HG02885 (cell line): ENCODE data around the gene ZNF511.

Experiments
- ATAC-seq: cut with Tn5 transposase; IDR thresholded peaks from one replicate; pipeline ENCODE4 v1.9.1; 2021; ENCODE audit warnings: mild to moderate bottlenecking; ENCODE audit not compliant: unreplicated experiment, poor library complexity

The ZNF511 gene

DNA sequence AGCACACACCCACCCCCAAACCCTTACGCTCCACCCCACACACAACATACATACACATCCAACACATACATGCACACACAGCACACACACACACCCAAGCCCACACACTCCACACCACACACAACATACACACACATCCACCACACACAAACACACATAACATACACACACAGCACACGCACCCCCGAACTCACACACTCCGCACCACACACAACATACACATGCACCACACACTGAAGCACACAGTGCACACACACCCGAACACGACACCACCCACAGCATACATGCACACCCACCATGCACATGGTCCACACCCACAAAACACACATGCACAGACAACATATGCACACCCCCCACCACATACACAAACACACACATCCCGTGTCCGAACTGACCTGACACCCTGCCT, 40.5 kb downstream of the ZNF511 start:
- ATAC-seq: no peak

DNA sequence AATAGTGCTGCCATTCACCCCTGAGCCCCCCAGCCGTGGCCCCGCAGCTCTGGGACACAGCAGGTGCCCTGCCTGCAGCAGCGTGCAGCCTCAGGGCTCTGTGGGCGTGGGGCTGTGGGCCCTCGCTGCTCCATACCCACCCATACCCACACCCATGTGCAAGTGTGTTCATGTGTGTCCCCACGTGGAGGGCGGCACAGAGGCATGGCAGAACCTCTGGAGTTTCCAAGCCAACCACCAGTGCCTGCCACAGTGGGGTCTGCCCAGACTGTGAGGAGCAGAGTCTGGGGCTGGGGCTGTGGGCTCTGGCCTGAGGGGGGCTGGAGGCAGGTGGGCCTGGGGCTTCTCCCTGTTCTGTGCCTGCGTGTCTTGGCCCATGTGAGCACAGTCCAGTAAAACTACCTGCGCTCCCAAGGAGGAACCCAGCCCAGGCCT, 40.9 kb downstream of the ZNF511 start:
- ATAC-seq: no peak

DNA sequence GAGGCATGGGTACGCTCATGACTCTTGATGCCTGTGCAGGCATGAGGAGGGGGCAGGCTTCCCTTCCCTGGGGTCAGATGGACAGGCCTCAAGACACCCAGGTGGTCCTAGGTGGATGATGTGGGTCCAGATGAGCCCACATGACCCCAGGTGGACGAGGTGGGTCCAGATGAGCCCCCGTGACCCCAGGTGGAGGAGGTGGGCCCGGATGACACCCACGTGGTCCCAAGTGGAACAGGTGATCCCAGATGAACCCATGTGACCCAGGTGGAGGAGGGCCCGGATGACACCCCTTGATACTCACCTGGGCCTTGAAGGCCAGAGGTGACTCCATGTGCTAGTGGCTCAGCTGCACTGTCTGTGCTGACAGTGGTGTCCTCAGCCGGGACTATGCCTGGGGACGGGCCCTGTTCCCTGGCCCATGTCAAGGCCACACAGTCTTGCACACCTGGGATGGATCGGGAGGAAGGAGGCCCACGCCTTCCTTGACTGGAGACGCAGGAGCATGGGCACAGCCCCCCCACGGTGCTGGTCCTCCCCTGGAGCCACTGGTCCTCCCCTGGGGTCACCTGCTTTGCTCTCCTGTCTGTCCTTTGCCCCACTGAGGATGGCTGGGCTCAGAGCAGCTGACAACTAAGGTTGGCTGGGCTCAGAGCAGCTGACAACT, 41.7 kb downstream of the ZNF511 start:
- no peak for ATAC-seq

DNA sequence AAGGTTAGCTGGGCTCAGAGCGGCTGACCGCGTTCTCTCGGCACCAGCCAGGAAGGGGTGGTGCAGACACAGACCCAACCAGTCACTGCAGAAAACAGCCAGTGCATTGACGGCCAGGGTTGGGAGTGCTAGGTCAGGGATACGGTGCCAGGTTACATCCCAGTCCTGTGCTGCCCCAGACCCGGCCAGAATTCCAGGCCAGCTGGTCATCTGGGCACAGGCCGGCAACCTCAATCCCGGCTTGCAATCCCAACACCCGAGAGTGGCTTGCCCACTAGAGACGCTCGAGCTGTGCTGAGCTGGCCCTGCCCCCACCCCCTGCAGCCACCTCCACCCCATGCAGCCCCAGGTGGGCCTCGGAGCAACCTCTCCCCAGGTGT, 42.2 kb downstream of the ZNF511 start:
- ATAC-seq: no peak

DNA sequence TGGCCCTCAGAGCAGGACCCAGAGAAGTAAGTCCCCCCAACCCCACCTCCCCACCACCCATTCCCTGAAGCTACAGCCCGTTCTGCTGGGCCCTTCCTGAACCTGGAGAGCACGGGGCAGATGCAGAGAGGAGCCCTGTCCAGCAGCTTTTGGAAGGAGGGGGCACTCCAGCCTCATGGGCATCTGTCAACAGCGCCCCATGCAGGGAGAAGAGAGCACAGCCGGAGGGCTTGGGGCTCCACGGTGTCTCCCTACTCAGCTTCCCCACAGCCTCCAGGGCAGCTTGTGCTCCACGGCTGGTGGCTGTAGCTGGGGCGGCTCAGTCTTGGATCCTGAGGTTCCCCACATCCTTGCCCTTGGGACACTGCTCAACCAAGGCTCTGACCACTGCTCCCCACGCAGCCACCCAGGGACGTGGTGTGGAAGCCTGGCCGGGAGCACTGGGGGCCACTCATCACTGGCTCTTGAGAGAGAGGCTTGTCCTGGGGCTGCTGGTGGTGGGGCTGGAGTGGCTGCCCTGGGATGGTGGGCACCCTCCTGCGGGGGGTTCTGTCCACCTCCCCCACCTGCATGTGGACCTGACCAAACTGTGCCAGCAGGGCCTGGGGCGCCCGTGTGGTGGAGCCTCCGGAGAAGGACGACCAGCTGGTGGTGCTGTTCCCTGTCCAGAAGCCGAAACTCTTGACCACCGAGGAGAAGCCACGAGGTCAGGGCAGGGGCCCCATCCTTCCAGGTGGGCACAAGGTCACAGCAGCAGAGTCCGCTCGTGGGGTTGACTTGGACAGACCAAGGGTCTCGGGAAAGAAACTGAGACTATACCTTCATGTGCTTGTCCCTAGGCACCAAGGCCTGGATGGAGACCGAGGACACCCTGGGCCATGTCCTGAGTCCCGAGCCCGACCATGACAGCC, 42.9 kb downstream of the ZNF511 start:
- ATAC-seq: no peak

DNA sequence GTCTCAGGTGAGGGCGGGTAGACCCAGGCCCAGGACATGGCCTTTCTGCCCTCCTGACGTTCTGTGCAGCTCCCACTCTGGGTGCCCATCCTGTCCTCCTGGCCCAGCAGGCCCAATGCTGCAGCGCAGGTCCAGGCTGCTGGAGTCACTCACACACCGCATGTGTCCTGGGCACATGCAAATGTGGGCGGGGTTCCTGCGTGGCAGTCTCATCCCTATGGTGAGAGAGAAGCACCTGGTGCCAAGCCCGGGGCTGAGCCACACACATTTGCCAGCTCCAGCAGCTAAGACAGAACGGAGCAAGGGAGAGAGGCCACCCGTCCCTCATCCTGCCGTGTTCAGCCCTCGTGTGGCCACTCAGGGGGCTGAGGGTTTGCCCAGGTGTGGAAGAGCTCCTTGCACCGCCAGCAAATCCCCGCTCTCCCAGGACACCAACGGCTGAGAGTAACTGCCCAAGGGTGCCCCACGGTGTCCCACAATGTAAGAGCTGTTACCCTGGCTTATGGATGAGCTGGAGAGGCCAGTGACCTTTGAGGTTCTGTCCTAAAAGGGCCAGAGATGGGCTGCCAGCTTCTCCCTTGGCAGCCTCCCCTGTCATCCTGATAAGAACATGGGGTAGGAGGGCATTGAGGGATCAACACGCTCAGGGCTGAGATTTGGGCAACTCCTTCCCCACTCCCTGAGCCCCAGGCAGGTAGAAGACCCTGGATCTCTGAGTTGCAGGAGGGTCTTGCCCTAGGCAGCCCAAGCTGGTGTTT, 44.7 kb downstream of the ZNF511 start:
- ATAC-seq: no peak

DNA sequence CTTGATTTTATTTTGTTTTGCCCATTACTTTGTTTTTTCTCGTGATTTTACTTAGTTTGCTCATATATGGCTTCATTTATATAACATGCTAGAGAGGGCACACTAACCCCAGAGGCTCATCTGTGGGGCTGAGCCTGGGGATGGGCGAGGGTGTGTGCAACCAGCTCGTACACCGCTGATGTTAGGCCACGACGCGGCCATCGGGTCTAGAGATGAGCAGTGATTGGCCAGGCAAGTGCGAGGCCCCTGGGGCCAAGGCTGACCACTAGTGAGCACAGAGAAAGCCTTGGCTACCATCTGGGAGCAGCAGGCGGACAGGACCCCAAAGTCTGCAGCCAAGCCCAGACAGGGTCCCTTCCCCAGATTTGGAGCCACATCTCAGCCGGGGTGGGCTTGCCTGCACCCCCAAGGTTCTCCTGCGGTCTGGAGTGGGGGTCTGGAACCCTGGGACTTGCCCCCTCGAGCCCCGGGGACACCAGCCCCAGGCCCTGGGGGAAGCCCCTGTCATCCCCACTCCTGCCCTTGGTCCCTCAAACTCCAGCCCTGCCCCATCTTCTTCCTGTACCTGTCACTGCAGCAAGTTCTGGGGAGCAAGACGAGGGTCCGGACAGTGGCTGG, 45.4 kb downstream of the ZNF511 start:
- no peak for ATAC-seq

DNA sequence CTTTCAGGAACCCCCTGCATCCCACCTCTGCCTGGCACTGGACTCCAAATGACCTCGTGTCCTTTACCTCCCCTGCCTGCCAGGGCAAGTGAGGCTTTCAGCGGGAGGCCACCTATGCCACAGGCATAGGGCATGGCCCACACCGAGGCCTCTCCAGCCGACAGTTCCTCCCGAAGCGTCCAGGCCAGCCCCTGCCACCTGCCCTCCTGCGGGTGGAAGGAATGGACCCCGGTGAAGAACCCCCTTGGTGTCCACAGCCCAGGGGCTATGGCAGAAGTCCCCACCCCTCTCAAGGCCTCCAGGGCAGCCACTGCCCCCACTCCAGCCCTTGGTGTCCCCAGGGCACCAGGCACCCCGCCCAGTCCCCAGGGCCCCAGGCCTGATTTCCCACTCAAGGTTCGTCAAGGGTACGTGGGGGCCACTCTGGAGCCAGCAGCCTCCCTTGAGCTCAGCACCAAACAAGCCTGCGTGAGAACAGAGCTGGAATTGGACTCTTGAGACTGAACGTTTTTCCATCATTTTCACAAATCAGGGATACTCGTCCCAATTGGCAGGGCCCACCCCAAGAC, 46.0 kb downstream of the ZNF511 start:
- no peak for ATAC-seq

DNA sequence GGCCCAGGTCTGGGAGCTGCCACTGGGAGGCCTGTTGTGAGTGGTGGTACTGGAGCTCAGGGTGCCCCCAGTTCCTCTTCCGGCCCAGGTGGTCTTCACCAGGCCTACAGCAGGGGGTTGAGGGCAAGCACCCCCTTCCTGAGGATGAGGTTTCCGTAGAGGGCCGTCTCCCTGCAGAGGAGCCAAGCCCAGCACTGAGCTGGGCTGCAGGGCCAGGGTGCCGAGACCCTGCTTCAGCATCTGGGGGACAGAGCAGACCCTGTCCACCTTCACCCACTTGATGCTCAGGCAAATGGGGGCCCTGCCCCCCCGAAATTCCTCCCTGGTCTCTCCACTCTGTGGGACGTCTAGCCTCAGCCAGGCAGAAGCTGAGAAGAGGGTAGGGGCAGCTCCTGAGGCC, 46.6 kb downstream of the ZNF511 start:
- no peak for ATAC-seq

DNA sequence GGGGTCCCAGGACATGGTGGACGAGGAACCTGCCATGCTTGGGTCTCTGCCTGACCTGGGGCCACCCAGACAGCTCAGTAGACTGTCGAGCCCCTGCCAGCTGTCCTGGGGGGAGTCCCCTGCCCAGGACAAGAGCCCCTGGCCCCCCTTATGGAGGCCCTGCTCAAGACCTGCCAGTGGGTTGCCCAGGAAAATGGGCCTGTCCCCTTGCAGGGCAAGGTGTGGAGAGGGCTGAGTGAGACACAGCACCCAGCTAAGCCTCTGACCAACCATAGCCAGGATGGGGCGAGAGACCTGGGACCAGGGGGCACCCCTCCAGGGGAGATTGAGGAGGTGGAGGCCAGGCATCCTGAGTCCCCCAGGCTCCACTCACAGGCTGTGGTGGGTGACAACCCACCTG, 47.3 kb downstream of the ZNF511 start:
- no peak for ATAC-seq

DNA sequence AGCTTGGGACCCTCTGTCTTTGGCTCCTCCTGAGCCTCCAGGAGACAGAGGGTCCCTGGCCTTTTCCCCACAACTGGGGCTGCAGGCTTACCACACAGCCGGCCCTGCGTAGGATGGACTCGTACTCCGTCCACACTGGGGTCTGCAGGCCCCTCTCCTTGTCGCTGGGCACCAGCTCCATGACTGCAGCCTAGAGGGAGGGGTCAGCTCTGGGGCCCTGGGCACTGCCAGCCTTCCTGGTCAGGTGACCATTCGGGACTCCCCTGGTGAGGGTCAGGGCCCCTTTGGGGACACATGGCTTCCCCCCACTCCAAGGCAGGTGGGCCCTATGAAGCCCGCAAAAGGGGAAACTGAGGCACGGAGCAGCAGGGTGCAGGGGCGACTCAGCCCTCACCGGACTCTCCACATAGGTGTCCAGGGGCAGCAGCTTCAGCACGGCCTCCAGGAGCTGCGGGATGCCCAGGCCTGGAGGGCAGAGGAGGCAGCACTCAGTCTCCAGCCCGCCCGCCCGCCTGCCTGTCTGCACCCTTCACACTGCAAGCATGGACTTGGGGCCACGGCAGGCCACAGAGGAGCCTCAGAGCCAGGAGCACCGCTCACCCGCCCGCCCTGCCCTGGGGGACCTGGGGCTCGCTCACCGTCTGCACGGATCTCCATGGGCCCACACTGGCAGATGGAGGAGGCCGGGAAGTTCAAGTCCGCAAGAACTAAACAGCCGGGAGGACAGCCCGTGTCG, 48.0 kb downstream of the ZNF511 start:
- peak; percentile 4 for ATAC-seq

DNA sequence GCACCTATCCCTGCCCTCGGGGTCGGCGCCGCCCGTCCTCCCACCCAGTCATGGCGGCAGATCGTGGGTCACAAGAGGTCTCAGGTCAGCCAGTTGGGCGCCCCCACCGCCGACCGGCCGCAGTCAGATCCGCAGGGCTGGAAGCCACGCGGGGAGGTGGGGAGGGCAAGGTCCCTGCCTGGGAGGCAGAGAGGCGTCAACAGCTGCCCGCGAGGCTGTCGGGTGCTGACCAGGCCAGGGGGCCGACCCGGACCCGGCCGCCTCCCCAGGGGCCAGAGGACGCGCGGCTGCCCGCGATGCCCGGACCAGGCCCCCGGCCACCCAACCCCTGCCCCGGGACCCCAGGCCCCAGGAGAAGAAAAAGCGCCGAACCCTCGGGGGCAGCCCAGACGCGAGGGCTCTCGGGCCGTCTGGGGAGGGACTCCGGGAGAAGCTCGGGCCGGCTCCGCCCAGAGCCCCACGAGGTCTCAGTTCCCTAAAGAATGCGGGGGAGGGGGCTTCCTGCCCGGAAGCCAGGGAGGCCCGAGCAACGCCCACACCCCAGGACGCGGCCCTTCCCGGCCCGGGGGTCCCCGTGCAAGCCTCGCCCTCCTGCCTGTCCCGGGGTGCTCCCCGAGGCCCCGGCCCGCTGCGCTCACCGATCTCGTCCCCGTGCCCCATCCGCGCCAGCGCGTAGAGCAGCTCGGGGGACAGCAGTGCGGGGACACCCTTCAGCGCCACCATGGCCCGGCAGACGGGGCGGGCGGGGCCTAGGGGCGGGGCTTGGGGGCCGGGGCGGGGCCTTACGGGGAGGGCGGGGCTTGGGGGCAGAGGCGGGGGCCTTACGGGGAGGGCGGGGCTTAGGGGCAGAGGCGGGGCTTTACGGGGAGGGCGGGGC, 48.8 kb downstream of the ZNF511 start, which contains the start of gene FUOM:
Gene FUOM, minus strand, starts transcription at position 735 of the 877 bp plus-strand sequence. Its CDS starts 12 bp downstream, at position 723.
- ATAC-seq: peak; percentile 74

DNA sequence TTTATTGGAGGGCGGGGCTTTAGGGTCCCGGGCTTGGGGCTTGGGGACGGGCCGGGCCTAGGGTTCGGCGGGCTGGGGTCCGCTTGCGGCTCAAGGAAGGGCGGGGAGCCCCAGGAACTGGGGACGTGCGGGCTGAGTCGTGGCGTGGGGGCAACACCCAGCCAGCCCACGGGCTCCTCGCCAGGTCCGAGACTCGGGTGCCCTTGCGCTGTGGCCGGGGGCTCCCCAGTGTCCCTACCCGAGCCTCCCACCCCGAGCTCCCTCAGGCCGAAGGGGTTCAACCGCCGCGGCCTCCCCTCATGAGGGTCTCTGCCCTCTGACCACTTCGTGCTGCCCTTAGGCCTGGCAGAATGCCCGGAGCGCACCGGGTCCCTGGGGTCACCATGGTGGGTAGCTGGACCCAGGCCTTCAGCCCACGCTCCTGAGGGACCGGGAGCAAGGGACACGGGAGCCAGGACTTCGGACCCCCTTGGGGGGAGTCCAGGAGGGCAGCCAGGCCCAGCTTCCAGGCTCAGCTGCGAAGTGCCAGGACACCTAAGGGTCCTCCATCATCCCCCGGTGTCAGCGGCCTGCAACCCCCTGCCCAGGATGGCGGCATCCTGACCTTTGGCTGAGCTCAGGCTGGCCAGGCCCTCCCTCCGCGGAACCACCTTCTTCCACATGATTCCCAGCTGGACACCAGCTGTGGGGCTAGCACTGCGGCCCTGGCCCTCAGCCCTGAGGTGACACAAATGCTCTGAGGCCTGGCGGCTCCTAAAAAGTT, 49.6 kb downstream of the ZNF511 start:
- no peak for ATAC-seq

DNA sequence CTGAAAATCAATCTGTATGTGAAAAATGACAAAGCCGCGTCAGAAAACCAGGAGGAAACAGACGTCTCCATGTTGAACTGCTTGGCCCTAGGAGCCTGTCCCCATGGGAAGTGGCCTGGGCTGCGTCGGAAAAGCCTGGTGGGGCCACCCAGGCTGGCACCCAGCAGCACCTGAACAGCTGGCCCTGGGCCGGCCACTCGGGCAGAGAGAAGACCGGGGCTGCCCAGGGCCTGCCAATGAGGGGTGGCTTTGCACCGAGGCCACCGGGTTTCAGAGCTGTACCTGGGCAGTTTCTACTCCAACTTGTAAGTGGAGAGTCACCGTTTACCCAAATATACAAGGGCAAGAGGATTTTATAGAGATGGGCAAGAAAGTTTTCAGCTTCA, 50.2 kb downstream of the ZNF511 start:
- ATAC-seq: no peak

DNA sequence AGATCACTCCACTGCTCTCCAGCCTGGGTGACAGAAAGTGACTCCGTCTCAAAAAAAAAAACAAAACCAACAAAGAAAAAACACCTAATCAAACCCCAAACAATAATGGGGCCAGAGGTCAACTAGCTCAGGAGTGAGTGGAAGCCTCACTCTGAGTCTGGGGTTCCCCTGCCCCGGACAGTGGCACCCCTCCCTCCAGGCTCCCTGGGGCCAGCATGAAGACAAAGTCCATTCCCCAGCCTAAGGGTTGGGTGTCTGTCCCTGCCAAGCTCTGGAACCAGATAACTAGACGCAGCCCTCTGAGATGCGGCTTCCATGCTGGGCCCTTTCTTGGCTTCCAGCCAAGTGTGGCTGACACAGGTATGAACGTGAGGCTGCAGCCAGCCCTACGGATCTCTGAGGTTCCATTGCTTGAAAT, 50.8 kb downstream of the ZNF511 start:
- no peak for ATAC-seq

DNA sequence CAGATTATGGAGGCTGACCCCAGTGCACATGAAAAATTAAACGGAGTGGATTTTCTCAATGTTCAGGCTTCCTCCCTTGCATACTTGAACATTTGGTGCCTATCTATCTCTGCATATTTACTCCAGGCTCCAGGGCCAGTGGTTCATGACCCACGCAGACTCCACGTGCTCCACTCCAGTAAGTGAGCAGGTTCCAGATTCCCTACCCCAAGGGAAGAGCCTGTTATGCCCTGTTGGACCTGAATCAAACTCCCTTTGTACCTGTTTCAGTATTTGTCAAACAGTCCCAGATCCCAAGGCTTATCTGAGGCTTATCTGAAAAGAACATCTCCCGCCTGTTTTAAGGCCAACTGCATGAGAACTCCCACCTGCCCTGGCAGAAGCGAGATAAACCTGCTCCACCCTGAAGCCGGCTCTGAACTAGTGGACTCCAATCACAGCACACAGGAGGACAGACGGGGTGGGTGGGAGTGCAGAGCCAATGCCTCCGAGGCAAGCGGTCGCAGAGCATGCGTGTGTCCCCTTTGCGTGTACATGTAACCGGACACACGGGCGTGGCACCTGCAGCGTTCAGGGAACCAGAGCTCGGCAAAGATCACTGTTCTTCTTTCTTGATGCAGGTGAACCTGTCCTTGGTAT, 51.4 kb downstream of the ZNF511 start:
- ATAC-seq: no peak

DNA sequence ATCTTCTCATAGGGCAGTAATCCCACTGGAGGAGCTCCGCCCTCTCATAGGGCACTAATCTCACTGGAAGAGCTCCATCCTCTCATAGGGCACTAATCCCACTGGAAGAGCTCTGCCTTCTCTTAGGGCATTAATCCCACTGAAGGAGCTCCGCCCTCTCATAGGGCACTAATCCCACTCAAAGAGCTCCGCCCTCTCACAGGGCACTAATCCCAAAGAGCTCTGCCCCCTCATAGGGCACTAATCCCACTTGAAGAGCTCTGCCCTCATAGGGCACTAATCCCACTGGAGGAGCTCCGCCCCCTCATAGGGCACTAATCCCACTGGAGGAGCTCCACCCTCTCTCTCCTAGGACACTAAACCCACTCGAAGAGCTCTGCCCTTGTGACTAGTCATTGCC, 52.5 kb downstream of the ZNF511 start:
- ATAC-seq: no peak
